AG04449 (cell line): ENCODE data around the gene VEGFA.

ENCODE experiments used
- CTCF ChIA-PET: fragments of 350-600 bp; formaldehyde crosslinking; extraction: SDS; loops from one replicate; lab custom pipeline; 2021; ENCODE audit warnings: antibody characterized with exemption; lab: Yijun Ruan, JAX
- POLR2A ChIA-PET: fragments of 400-600, 350-600 bp; formaldehyde crosslinking; extraction: SDS; loops from one replicate; lab custom pipeline; 2020; ENCODE audit warnings: antibody characterized with exemption, inconsistent platforms; lab: Yijun Ruan, JAX
- DNase-seq: peaks from one replicate; pipeline ENCODE4 v3.0.0-alpha.2; 2010; ENCODE audit warnings: low read depth, low spot score
- H3K4me3 ChIP-seq: 2 replicates; pipeline ENCODE4 v1.5.1; 2011; ENCODE audit warnings: low read depth, mild to moderate bottlenecking, control low read depth, low read length
- TF ChIP-seq, protein P1 (sequence below): IDR thresholded peaks from one replicate; pipeline ENCODE4 v1.5.1; 2011; ENCODE audit warnings: mild to moderate bottlenecking, moderate library complexity, low read length, control low read depth, inconsistent platforms; ENCODE audit not compliant: insufficient read depth; ENCODE audit errors: missing control alignments

VEGFA gene

DNA sequence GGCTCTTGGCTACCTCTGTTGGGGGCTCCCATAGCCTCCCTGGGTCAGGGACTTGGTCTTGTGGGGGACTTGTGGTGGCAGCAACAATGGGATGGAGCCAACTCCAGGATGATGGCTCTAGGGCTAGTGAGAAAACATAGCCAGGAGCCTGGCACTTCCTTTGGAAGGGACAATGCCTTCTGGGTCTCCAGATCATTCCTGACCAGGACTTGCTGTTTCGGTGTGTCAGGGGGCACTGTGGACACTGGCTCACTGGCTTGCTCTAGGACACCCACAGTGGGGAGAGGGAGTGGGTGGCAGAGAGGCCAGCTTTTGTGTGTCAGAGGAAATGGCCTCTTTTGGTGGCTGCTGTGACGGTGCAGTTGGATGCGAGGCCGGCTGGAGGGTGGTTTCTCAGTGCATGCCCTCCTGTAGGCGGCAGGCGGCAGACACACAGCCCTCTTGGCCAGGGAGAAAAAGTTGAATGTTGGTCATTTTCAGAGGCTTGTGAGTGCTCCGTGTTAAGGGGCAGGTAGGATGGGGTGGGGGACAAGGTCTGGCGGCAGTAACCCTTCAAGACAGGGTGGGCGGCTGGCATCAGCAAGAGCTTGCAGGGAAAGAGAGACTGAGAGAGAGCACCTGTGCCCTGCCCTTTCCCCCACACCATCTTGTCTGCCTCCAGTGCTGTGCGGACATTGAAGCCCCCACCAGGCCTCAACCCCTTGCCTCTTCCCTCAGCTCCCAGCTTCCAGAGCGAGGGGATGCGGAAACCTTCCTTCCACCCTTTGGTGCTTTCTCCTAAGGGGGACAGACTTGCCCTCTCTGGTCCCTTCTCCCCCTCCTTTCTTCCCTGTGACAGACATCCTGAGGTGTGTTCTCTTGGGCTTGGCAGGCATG, 9.2 kb downstream of the VEGFA start:
- ChIA-PET POLR2A (interaction anchor here (0.9 to 1.0 kb wide), 2 partner anchors 9 to 10 kb away, joined by 3 to 5 read pairs; partner anchors contain the start of gene VEGFA), CTCF (interaction anchor here (1.0 to 7.1 kb wide), 7 partner anchors 7 to 301 kb away, joined by 3 to 71 read pairs (median 6); partner anchors contain the start of gene VEGFA)
- no peak for DNase-seq
- H3K4me3 ChIP-seq = no peak overlapping the region
- TF ChIP-seq, protein P1, sequence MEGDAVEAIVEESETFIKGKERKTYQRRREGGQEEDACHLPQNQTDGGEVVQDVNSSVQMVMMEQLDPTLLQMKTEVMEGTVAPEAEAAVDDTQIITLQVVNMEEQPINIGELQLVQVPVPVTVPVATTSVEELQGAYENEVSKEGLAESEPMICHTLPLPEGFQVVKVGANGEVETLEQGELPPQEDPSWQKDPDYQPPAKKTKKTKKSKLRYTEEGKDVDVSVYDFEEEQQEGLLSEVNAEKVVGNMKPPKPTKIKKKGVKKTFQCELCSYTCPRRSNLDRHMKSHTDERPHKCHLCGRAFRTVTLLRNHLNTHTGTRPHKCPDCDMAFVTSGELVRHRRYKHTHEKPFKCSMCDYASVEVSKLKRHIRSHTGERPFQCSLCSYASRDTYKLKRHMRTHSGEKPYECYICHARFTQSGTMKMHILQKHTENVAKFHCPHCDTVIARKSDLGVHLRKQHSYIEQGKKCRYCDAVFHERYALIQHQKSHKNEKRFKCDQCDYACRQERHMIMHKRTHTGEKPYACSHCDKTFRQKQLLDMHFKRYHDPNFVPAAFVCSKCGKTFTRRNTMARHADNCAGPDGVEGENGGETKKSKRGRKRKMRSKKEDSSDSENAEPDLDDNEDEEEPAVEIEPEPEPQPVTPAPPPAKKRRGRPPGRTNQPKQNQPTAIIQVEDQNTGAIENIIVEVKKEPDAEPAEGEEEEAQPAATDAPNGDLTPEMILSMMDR = no peak

DNA sequence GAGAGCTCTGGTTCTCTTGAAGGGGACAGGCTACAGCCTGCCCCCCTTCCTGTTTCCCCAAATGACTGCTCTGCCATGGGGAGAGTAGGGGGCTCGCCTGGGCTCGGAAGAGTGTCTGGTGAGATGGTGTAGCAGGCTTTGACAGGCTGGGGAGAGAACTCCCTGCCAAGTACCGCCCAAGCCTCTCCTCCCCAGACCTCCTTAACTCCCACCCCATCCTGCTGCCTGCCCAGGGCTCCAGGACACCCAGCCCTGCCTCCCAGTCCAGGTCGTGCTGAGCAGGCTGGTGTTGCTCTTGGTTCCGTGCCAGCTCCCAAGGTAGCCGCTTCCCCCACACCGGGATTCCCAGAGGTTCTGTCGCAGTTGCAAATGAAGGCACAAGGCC, 9.8 kb downstream of the VEGFA start:
- DNase-seq = no peak
- CTCF ChIA-PET = interaction anchor here (1.3 kb wide), 1 partner anchor 10 kb away, joined by 5 read pairs; the partner anchor contains the start of gene VEGFA
- POLR2A ChIA-PET = interaction anchor here (0.9 to 1.0 kb wide), 2 partner anchors 9 to 10 kb away, joined by 3 to 5 read pairs; partner anchors contain the start of gene VEGFA
- TF ChIP-seq, protein P1 = no peak
- no peak overlapping the region for H3K4me3 ChIP-seq

DNA sequence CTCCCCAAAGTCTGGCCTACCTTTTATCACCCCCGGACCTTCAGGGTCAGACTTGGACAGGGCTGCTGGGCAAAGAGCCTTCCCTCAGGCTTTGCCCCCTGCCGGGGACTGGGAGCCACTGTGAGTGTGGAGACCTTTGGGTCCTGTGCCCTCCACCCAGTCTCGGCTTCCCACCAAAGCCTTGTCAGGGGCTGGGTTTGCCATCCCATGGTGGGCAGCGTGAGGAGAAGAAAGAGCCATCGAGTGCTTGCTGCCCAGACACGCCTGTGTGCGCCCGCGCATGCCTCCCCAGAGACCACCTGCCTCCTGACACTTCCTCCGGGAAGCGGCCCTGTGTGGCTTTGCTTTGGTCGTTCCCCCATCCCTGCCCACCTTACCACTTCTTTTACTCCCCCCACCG, 10.3 kb downstream of the VEGFA start:
- ChIA-PET POLR2A (interaction anchor here (0.9 to 1.0 kb wide), 2 partner anchors 8 to 10 kb away, joined by 3 to 5 read pairs; partner anchors contain the start of gene VEGFA), CTCF (interaction anchor here (1.3 kb wide), 1 partner anchor 10 kb away, joined by 5 read pairs; the partner anchor contains the start of gene VEGFA)
- no peak for DNase-seq
- TF ChIP-seq, protein P1 = no peak
- H3K4me3 ChIP-seq = no peak overlapping the region

DNA sequence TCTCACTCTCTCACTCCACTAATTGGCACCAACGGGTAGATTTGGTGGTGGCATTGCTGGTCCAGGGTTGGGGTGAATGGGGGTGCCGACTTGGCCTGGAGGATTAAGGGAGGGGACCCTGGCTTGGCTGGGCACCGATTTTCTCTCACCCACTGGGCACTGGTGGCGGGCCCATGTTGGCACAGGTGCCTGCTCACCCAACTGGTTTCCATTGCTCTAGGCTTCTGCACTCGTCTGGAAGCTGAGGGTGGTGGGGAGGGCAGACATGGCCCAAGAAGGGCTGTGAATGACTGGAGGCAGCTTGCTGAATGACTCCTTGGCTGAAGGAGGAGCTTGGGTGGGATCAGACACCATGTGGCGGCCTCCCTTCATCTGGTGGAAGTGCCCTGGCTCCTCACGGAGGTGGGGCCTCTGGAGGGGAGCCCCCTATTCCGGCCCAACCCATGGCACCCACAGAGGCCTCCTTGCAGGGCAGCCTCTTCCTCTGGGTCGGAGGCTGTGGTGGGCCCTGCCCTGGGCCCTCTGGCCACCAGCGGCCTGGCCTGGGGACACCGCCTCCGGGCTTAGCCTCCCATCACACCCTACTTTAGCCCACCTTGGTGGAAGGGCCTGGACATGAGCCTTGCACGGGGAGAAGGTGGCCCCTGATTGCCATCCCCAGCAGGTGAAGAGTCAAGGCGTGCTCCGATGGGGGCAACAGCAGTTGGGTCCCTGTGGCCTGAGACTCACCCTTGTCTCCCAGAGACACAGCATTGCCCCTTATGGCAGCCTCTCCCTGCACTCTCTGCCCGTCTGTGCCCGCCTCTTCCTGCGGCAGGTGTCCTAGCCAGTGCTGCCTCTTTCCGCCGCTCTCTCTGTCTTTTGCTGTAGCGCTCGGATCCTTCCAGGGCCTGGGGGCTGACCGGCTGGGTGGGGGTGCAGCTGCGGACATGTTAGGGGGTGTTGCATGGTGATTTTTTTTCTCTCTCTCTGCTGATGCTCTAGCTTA, 11.2 kb downstream of the VEGFA start:
- no peak overlapping the region for H3K4me3 ChIP-seq
- POLR2A ChIA-PET = interaction anchor here (0.6 to 1.6 kb wide), 3 partner anchors 9 to 70 kb away, joined by 3 to 4 read pairs (median 4); partner anchors contain the start of gene VEGFA
- DNase-seq = no peak
- TF ChIP-seq, protein P1 = no peak
- CTCF ChIA-PET = interaction anchor here (1.1 to 3.2 kb wide), 4 partner anchors 7 to 294 kb away, joined by 3 to 24 read pairs (median 13); partner anchors contain the start of gene VEGFA

DNA sequence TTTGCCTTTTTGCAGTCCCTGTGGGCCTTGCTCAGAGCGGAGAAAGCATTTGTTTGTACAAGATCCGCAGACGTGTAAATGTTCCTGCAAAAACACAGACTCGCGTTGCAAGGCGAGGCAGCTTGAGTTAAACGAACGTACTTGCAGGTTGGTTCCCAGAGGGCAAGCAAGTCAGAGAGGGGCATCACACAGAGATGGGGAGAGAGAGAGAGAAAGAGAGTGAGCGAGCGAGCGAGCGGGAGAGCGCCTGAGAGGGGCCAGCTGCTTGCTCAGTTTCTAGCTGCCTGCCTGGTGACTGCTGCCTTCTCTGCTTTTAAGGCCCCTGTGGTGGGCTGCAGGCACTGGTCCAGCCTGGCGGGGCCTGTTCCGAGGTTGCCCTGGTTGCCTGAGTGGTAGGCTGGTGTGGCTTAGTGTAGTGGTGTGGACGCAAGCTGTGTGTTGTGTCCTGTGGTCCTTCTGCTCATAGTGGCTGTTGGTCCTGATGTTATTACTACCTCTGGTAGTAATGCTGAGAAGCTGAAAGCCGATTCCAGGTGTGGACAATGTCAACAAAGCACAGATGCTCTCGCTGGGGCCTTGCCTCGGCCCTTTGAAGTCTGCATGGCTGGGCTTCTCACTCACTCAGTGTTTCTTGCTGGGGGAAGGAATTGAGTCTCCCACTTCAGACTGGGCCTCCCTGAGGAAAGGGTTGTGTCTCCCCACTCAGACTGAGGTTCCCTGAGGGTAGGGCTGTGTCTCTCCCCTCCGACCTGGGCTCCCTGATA, 12.1 kb downstream of the VEGFA start:
- ChIA-PET POLR2A (interaction anchor here (0.7 to 1.6 kb wide), 3 partner anchors 12 to 214 kb away, joined by 3 to 4 read pairs (median 4); partner anchors contain the start of gene VEGFA), CTCF (interaction anchor here (1.1 to 3.2 kb wide), 5 partner anchors 8 to 297 kb away, joined by 3 to 24 read pairs (median 9); partner anchors contain the start of gene VEGFA)
- TF ChIP-seq, protein P1 = no peak
- H3K4me3 ChIP-seq = no peak overlapping the region
- DNase-seq = no peak
